Effector CD4-positive, alpha-beta T cell (primary cell): ENCODE measurements around the gene CPOX.
"Not testable (repeated sequence)": the region's sequence is repeated elsewhere in the genome, so short reads cannot be mapped to it uniquely, and the experiment has no call there.

Experiments used
- DNase-seq: peaks from one replicate; pipeline ENCODE4 v3.0.0-alpha.2; 2020

CPOX gene

GRCh38 chr3:98560911-98561310 lies 32.5 kb downstream of the CPOX start:
- no peak for DNase-seq

GRCh38 chr3:98559769-98560168 lies 33.6 kb downstream of the CPOX start:
- not testable (repeated sequence) for DNase-seq

GRCh38 chr3:98558100-98558827 lies 35.1 kb downstream of the CPOX start:
- DNase-seq: no peak

- no peak for DNase-seq
Measured at GRCh38 chr3:98557324-98558010, 35.9 kb downstream of the CPOX start.

- DNase-seq: peak; percentile 47
Measured at GRCh38 chr3:98556164-98557130, 37.0 kb downstream of the CPOX start.

- DNase-seq: no peak
Measured at GRCh38 chr3:98555025-98555379, 38.4 kb downstream of the CPOX start.

GRCh38 chr3:98554580-98554979 lies 38.8 kb downstream of the CPOX start:
- DNase-seq: no peak

- DNase-seq: no peak
Measured at GRCh38 chr3:98553753-98554152, 39.7 kb downstream of the CPOX start.

GRCh38 chr3:98553021-98553563 lies 40.3 kb downstream of the CPOX start:
- no peak for DNase-seq

- no peak for DNase-seq
Measured at GRCh38 chr3:98552232-98553020, 41.0 kb downstream of the CPOX start.

GRCh38 chr3:98551754-98552153 lies 41.7 kb downstream of the CPOX start:
- DNase-seq: no peak

- no peak for DNase-seq
Measured at GRCh38 chr3:98551236-98551635, 42.2 kb downstream of the CPOX start.

- no peak for DNase-seq
Measured at GRCh38 chr3:98550833-98551232, 42.6 kb downstream of the CPOX start.

- DNase-seq: no peak
Measured at GRCh38 chr3:98548544-98548943, 44.9 kb downstream of the CPOX start.

- no peak for DNase-seq
Measured at GRCh38 chr3:98545940-98546339, 47.5 kb downstream of the CPOX start.

- DNase-seq: no peak
Measured at GRCh38 chr3:98542623-98543022, 50.8 kb downstream of the CPOX start.

- DNase-seq: no peak
Measured at GRCh38 chr3:98541695-98542094, 51.7 kb downstream of the CPOX start.

GRCh38 chr3:98540346-98540745 lies 53.1 kb downstream of the CPOX start:
- no peak for DNase-seq

- no peak for DNase-seq
Measured at GRCh38 chr3:98536456-98537017, 56.9 kb downstream of the CPOX start.

GRCh38 chr3:98534734-98535133 lies 58.7 kb downstream of the CPOX start:
- DNase-seq: no peak

- no peak for DNase-seq
Measured at GRCh38 chr3:98534168-98534567, 59.2 kb downstream of the CPOX start.
